ENCODE measurements around the gene A4GNT.

DNA sequence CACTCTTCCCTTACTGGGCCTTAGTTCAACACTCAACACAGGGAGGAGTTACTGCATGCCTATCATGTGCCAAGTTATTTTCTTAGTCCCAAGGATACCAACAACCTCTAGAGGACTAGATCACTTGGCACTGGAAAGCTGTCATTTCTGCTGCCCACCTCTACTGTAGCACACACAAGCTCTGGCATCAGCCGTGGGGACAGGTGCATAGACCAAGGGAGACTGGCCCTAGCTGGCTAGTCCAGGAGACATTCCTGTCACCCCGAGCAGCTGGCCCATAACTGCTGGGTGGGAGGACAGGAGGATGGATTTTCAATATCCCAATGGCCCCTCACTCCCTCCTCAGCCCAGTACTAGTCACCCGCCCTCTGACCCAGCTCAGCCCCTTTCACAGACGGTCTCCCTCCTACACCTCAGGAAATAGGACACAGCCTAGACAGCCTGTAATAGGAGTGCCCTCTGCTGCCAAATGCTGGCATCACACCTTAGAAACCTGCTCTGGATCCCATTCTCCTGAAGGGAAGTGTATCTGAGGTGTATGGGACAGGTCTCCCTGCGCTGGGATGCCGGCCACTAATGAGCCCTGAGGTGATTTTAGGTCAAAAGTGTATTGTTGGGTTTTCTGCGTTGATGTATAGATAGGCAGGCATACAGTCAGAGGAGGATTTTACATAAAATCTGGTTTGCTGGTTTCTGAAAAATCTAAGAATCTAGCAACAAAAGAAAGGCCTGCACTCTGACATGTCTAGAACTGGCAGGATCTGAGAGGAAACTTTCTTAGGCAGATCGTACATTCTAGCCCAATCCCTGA is 13.4 kb downstream of the A4GNT start:
- TF ChIP-seq, protein P1, sequence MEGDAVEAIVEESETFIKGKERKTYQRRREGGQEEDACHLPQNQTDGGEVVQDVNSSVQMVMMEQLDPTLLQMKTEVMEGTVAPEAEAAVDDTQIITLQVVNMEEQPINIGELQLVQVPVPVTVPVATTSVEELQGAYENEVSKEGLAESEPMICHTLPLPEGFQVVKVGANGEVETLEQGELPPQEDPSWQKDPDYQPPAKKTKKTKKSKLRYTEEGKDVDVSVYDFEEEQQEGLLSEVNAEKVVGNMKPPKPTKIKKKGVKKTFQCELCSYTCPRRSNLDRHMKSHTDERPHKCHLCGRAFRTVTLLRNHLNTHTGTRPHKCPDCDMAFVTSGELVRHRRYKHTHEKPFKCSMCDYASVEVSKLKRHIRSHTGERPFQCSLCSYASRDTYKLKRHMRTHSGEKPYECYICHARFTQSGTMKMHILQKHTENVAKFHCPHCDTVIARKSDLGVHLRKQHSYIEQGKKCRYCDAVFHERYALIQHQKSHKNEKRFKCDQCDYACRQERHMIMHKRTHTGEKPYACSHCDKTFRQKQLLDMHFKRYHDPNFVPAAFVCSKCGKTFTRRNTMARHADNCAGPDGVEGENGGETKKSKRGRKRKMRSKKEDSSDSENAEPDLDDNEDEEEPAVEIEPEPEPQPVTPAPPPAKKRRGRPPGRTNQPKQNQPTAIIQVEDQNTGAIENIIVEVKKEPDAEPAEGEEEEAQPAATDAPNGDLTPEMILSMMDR (IDR thresholded peaks at IDR 0.05; ENCODE audit: low read depth, low read length): peak; percentile 82
- TF ChIP-seq POLR2A (IDR thresholded peaks at IDR 0.05; ENCODE audit: extremely low read depth, insufficient read length): no peak
